ENCODE data around the gene ZNF408.
A peak's percentile ranks its signal among the peaks of the same experiment; 100 is the strongest.
"Not testable (repeated sequence)": the region's sequence is repeated elsewhere in the genome, so short reads cannot be mapped to it uniquely, and the experiment has no call there.

The ZNF408 gene

GRCh38 chr11:46700241-46701077 lies at the start of gene ZNF408, which contains the start of gene ARHGAP1:
Gene ZNF408, plus strand, starts transcription at chr11:46701031. Its CDS starts 17 bp downstream, at chr11:46701048.
Gene ARHGAP1, minus strand, starts transcription at chr11:46700619. Its CDS starts 4,512 bp downstream, at chr11:46696107.
- peak; percentile 98 for DNase-seq (ENCODE audit: low read depth)

GRCh38 chr11:46655631-46656030 lies 45.2 kb upstream of the ZNF408 start:
- no peak for DNase-seq (ENCODE audit: low read depth)

- no peak for DNase-seq (ENCODE audit: low read depth)
These were observed 43.6 kb upstream of the ZNF408 start for GRCh38 chr11:46657186-46657585.

- no peak for DNase-seq (ENCODE audit: low read depth)
These were observed 42.6 kb upstream of the ZNF408 start for GRCh38 chr11:46658259-46658658.

- DNase-seq (ENCODE audit: low read depth) = no peak
These were observed 40.9 kb upstream of the ZNF408 start for GRCh38 chr11:46659908-46660307.

- DNase-seq (ENCODE audit: low read depth) = no peak
These were observed 39.0 kb upstream of the ZNF408 start for GRCh38 chr11:46661836-46662235.

- no peak for DNase-seq (ENCODE audit: low read depth)
These were observed 38.5 kb upstream of the ZNF408 start for GRCh38 chr11:46662366-46662765.

- DNase-seq (ENCODE audit: low read depth) = no peak
These were observed 37.4 kb upstream of the ZNF408 start for GRCh38 chr11:46663277-46663940.

GRCh38 chr11:46664612-46665011 lies 36.2 kb upstream of the ZNF408 start:
- DNase-seq (ENCODE audit: low read depth) = no peak

GRCh38 chr11:46665356-46665755 lies 35.5 kb upstream of the ZNF408 start:
- DNase-seq (ENCODE audit: low read depth) = no peak

GRCh38 chr11:46666516-46666915 lies 34.3 kb upstream of the ZNF408 start:
- no peak for DNase-seq (ENCODE audit: low read depth)

- DNase-seq (ENCODE audit: low read depth) = no peak
These were observed 33.8 kb upstream of the ZNF408 start for GRCh38 chr11:46667043-46667481.

- DNase-seq (ENCODE audit: low read depth) = no peak
These were observed 32.2 kb upstream of the ZNF408 start for GRCh38 chr11:46668480-46669085.

- DNase-seq (ENCODE audit: low read depth) = no peak
These were observed 31.1 kb upstream of the ZNF408 start for GRCh38 chr11:46669711-46670139.

- not testable (repeated sequence) for DNase-seq (ENCODE audit: low read depth)
These were observed 30.3 kb upstream of the ZNF408 start for GRCh38 chr11:46670521-46670920.

- DNase-seq (ENCODE audit: low read depth) = no peak
These were observed 28.9 kb upstream of the ZNF408 start for GRCh38 chr11:46671958-46672315.

GRCh38 chr11:46672381-46672839 lies 28.4 kb upstream of the ZNF408 start:
- DNase-seq (ENCODE audit: low read depth) = no peak

GRCh38 chr11:46673713-46674462 lies 26.9 kb upstream of the ZNF408 start:
- DNase-seq (ENCODE audit: low read depth) = no peak

GRCh38 chr11:46674463-46675287 lies 26.2 kb upstream of the ZNF408 start:
- no peak for DNase-seq (ENCODE audit: low read depth)

- DNase-seq (ENCODE audit: low read depth) = no peak
These were observed 25.5 kb upstream of the ZNF408 start for GRCh38 chr11:46675288-46675851.

- no peak for DNase-seq (ENCODE audit: low read depth)
These were observed 24.9 kb upstream of the ZNF408 start for GRCh38 chr11:46675949-46676348.

All from activated T-helper 9 cell treated with anti-CD3 and anti-CD28 coated beads, Interleukin-2, amount 50 U/mL, for 16 hours (primary cell).